Ovary (tissue), 9 donors: Measurements from ENCODE around the gene PCBP2. TPM values are rescaled to one million over a fixed set of nuclear protein-coding genes. Genes with fewer than 3 reads are reported as not detected.
"Not testable (repeated sequence)": the region's sequence is repeated elsewhere in the genome, so short reads cannot be mapped to it uniquely, and the experiment has no call there.

Experiments used
- DNase-seq, 5 donors: peaks; one replicate each; pipeline ENCODE4 v3.0.0-alpha.2; 2019 to 2020
- H3K27ac ChIP-seq, 2 donors: fragments of 200-600 bp; one replicate each; pipeline versions ENCODE4 v1.5.1 to v1.8.0; 2019 to 2022
- H3K27me3 ChIP-seq: fragments of 200-600 bp; one replicate; pipeline ENCODE4 v1.8.0; 2022
- H3K36me3 ChIP-seq: fragments of 200-600 bp; sonication (generic); one replicate; pipeline ENCODE4 v1.5.1; 2019
- H3K4me1 ChIP-seq: one replicate; pipeline ENCODE4 v1.8.1; 2013; ENCODE audit warnings: mild to moderate bottlenecking, moderate library complexity; ENCODE audit not compliant: insufficient read depth
- H3K4me3 ChIP-seq: fragments of 200-600 bp; sonication (generic); one replicate; pipeline ENCODE4 v1.5.1; 2017
- H3K9me3 ChIP-seq, 2 donors: fragments of 200-600 bp in 1 of 2; sonication (generic) in 1 of 2; one replicate each; pipeline versions ENCODE4 v1.5.1 to v1.8.1; 2013 to 2019; ENCODE audit warnings: mild to moderate bottlenecking in 1 of 2, moderate library complexity in 1 of 2
- CTCF ChIP-seq, 3 donors: fragments of 450-650 bp in 2 of 3; fragments of 200-600 bp in 1 of 3; IDR thresholded peaks; one replicate each; pipeline versions ENCODE4 v1.5.1 to v1.8.0; 2016 to 2022; ENCODE audit warnings: antibody characterized with exemption in 3 of 3, mild to moderate bottlenecking in 1 of 3
- EP300 ChIP-seq: sonication (generic); formaldehyde crosslinking; IDR thresholded peaks from one replicate; pipeline ENCODE4 v1.6.1; 2017; ENCODE audit warnings: antibody characterized with exemption
- POLR2A ChIP-seq: fragments of 450-650 bp; IDR thresholded peaks from one replicate; pipeline ENCODE4 v1.6.1; 2017; ENCODE audit warnings: antibody characterized with exemption, mild to moderate bottlenecking, moderate library complexity
- WGBS, 3 donors: extraction: QIAGEN DNeasy Blood & Tissue Kit in 1 of 3; methylation state at CpG; one replicate each; pipeline versions ENCODE4 v1.1.5 to v1.1.7; 2013 to 2017; 5-methylcytosine and 5-hydroxymethylcytosine counted together
- intact Hi-C, 4 donors: fragments of 100-400 bp; cut with DNase I; formaldehyde crosslinking; loops; one replicate each; pipeline versions ENCODE4 v1.11.0 to v1.15.1; 2022 to 2023
- polyA plus RNA-seq, 2 donors: library from polyadenylated mRNA; stranded (reverse); fragments of 200-250 nt in 1 of 2; fragments of 350-450 nt in 1 of 2; fragmentation: Illumina TruSeq in 1 of 2; extraction: RNeasy Lipid Tissue Mini Kit (QIAGEN cat#74804) in 1 of 2; gene quantifications; one replicate each; pipeline ENCODE4 v1.2.3, GENCODE V29; 2013 to 2014
- total RNA-seq, 7 donors: library from RNA; depleted of rRNA in 2 of 7; stranded (reverse); fragments of >200 nt in 2 of 7; fragmentation: NEBNext Ultra II Directional in 3 of 7; extraction: Animal tissue kit (Norgen Biotek cat#: 25700) in 3 of 7; gene quantifications; one replicate each; pipeline versions ENCODE4 v1.1.0 to v1.2.4, GENCODE V29; 2016 to 2023
- donor health status: DM: no; HTN: no; CAD: no; lungs with moderate emphysema.
- donor health status: DM: no; HTN: no; CAD: no.
- donor health status: Bipolar disorder and iron deficiency.
- donor health status: DM: yes; HTN: yes; CAD: no.
- donor health status: DM: no; HTN: no; CAD: no.
- donor health status: DM: yes; HTN: yes; CAD: no.

The PCBP2 gene
- total and polyA plus RNA-seq, 9 donors = 413 to 1,354 (median 948) TPM

- TF ChIP-seq POLR2A (no peak), CTCF (IDR thresholded peaks at IDR 0.05) (no peak), EP300 (no peak)
- DNase-seq = no peak
- WGBS, 3 donors = 36 to 42% (median 37%) methylated on average over 3 of the region's 3 CpGs
- Histone ChIP-seq H3K9me3 (no peaks in the 10 kb centered on the region), H3K27ac (no peak overlapping the region), H3K36me3 (peaks cover 3% of the 10 kb centered on the region), H3K27me3 (no peaks in the 10 kb centered on the region), H3K4me1 (peaks cover 2% of the 10 kb centered on the region), H3K4me3 (no peak overlapping the region)
- intact Hi-C loops = no loop called here
Measured at GRCh38 chr12:53413485-53414204, 38.3 kb upstream of the PCBP2 start.

GRCh38 chr12:53414756-53415417 lies 37.0 kb upstream of the PCBP2 start:
- Histone ChIP-seq H3K36me3 (peaks cover 3% of the 10 kb centered on the region), H3K27me3 (no peaks in the 10 kb centered on the region), H3K27ac (peak overlapping the region in 1 of 2 donors; percentile 35), H3K4me3 (no peak overlapping the region), H3K4me1 (peaks cover 2% of the 10 kb centered on the region), H3K9me3 (no peaks in the 10 kb centered on the region)
- TF ChIP-seq EP300 (no peak), CTCF (IDR thresholded peaks at IDR 0.05) (no peak), POLR2A (no peak)
- DNase-seq = peak in 1 of 5 donors; percentile 49
- intact Hi-C loops = no loop called here
- WGBS, 3 donors = 0 to 2% (median 0%) methylated on average over 3 of the region's 3 CpGs

GRCh38 chr12:53415752-53416389 lies 36.0 kb upstream of the PCBP2 start:
- H3K4me3 ChIP-seq, intact Hi-C loops, H3K4me1 ChIP-seq, H3K27me3 ChIP-seq, H3K9me3 ChIP-seq, H3K36me3 ChIP-seq, DNase-seq: not testable (repeated sequence)
- H3K27ac ChIP-seq = peak overlapping the region in 1 of 2 donors; percentile 35
- 46 to 57% (median 52%) methylated on average over 2 of the region's 2 CpGs for WGBS, 3 donors

- DNase-seq, H3K36me3 ChIP-seq, H3K4me1 ChIP-seq, intact Hi-C loops, H3K27me3 ChIP-seq, H3K9me3 ChIP-seq, H3K27ac ChIP-seq, H3K4me3 ChIP-seq: not testable (repeated sequence)
- 71 to 74% (median 74%) methylated on average over 9 of the region's 9 CpGs for WGBS, 3 donors
Measured at GRCh38 chr12:53417291-53417816, 34.5 kb upstream of the PCBP2 start.

- Histone ChIP-seq H3K27me3 (no peaks in the 10 kb centered on the region), H3K4me1 (peaks cover 4% of the 10 kb centered on the region), H3K36me3 (no peaks in the 10 kb centered on the region), H3K9me3 (no peaks in the 10 kb centered on the region), H3K4me3 (no peak overlapping the region), H3K27ac (no peak overlapping the region)
- DNase-seq = no peak
- WGBS, 3 donors = 91 to 98% (median 95%) methylated on average over 3 of the region's 3 CpGs
- intact Hi-C loops = no loop called here
- TF ChIP-seq POLR2A (no peak), CTCF (IDR thresholded peaks at IDR 0.05) (no peak), EP300 (no peak)
Measured at GRCh38 chr12:53418221-53418620, 33.7 kb upstream of the PCBP2 start.
